A549 (cell line): ENCODE data around the gene EXOC4. TPM values are rescaled to one million over a fixed set of nuclear protein-coding genes. Genes with fewer than 3 reads are reported as not detected.
A peak's percentile ranks its signal among the peaks of the same experiment; 100 is the strongest.

Experiments used
- ATAC-seq, 2 experiments: fragments of 200-7000 bp in 1 of 2; fragments of >200 bp in 1 of 2; cut with Nextera tagmentation in 1 of 2; cut with Tn5 transposase in 1 of 2; 3 replicates each; pipeline versions ENCODE4 v1.8.0 to v1.9.1; 2018 to 2020; ENCODE audit warnings: mild to moderate bottlenecking in 1 of 2, moderate library complexity in 1 of 2
- CTCF ChIA-PET: fragments of 300-600 bp; sonication (Branson Sonifier 250); formaldehyde crosslinking; extraction: SDS; loops from one replicate; lab custom pipeline; 2021; ENCODE audit warnings: antibody characterized with exemption, inconsistent platforms; lab: Yijun Ruan, JAX
- POLR2A ChIA-PET: fragments of 350-600 bp; formaldehyde crosslinking; extraction: SDS; loops from one replicate; lab custom pipeline; 2021; ENCODE audit warnings: antibody characterized with exemption, inconsistent platforms; lab: Yijun Ruan, JAX
- DNase-seq, 2 experiments: peaks; one replicate each; pipeline versions ENCODE4 v3.0.0 to v3.0.0-alpha.2; 2011 to 2016; ENCODE audit warnings: low read depth in 1 of 2, low spot score in 1 of 2
- FAIRE-seq: peaks from 2 replicates; lab custom pipeline; 2011; peaks lifted over from hg19 to GRCh38; lab: Jason Lieb, UNC
- H3K27ac ChIP-seq, 2 experiments: fragments of >200 bp; sonication (Bioruptor Twin); formaldehyde crosslinking; 3 replicates each; pipeline ENCODE4 v1.5.1; 2016 to 2017
- H3K4me1 ChIP-seq: fragments of >200 bp; sonication (Bioruptor Twin); formaldehyde crosslinking; 3 replicates; pipeline ENCODE4 v1.6.1; 2016
- H3K4me2 ChIP-seq: fragments of >200 bp; sonication (Bioruptor Twin); formaldehyde crosslinking; 3 replicates; pipeline ENCODE4 v1.6.1; 2016
- H3K4me3 ChIP-seq: fragments of >200 bp; sonication (Bioruptor Twin); formaldehyde crosslinking; 3 replicates; pipeline ENCODE4 v1.5.1; 2016
- H3K9me3 ChIP-seq: fragments of >200 bp; sonication (Bioruptor Twin); formaldehyde crosslinking; 3 replicates; pipeline ENCODE4 v1.6.1; 2016
- CHD2 ChIP-seq: fragments of 150-350 bp; IDR thresholded peaks from 2 replicates; pipeline ENCODE4 v1.6.1; 2014; ENCODE audit warnings: low read length; ENCODE audit not compliant: partially characterized antibody
- EHF ChIP-seq: fragments of 250-450 bp; sonication (Bioruptor Pico); IDR thresholded peaks from 2 replicates; pipeline ENCODE4 v1.5.0; 2020; ENCODE audit warnings: mild to moderate bottlenecking
- EHMT2 ChIP-seq: fragments of 200-600 bp; sonication (generic); IDR thresholded peaks from 2 replicates; pipeline ENCODE4 v1.6.1; 2016; ENCODE audit warnings: antibody characterized with exemption, low read depth, mild to moderate bottlenecking, moderate library complexity
- HEYL ChIP-seq: fragments of 250-450 bp; sonication (Bioruptor Pico); IDR thresholded peaks from 2 replicates; pipeline ENCODE4 v1.8.0; 2021; ENCODE audit warnings: mild to moderate bottlenecking, moderate library complexity
- HOXB13 ChIP-seq: fragments of 250-450 bp; sonication (Bioruptor Pico); IDR thresholded peaks from 2 replicates; pipeline ENCODE4 v1.5.0; 2020; ENCODE audit warnings: low read depth, mild to moderate bottlenecking, moderate library complexity
- MAFK ChIP-seq: fragments of 450-650 bp; IDR thresholded peaks from 2 replicates; pipeline ENCODE4 v1.6.1; 2014; ENCODE audit not compliant: partially characterized antibody
- NFE2L2 ChIP-seq: fragments of 150-350 bp; conservative IDR thresholded peaks from 2 replicates; pipeline ENCODE4 v1.6.1; 2014; ENCODE audit warnings: low read length
- PHF8 ChIP-seq: fragments of 200-600 bp; sonication (generic); IDR thresholded peaks from 2 replicates; pipeline ENCODE4 v1.6.1; 2016; ENCODE audit warnings: low read depth, mild to moderate bottlenecking, antibody characterized with exemption, moderate library complexity, borderline replicate concordance
- POLR2AphosphoS2 ChIP-seq: conservative IDR thresholded peaks from 2 replicates; pipeline ENCODE4 v1.6.1; 2012; ENCODE audit warnings: low read length, improper control_type of control experiment, inconsistent platforms
- RAD21 ChIP-seq, 2 experiments: fragments of >200 bp in 1 of 2; sonication (Bioruptor Twin) in 1 of 2; formaldehyde crosslinking in 1 of 2; IDR thresholded peaks in 1 of 2; conservative IDR thresholded peaks in 1 of 2; 2 replicates in 1 of 2; 3 replicates in 1 of 2; pipeline ENCODE4 v1.6.1; 2012 to 2018; ENCODE audit warnings: inconsistent platforms in 1 of 2
- RCOR1 ChIP-seq: fragments of 150-350 bp; IDR thresholded peaks from 2 replicates; pipeline ENCODE4 v1.6.1; 2014; ENCODE audit warnings: antibody characterized with exemption, low read length, low read depth
- SREBF2 ChIP-seq: fragments of 450-650 bp; IDR thresholded peaks from 2 replicates; pipeline ENCODE4 v1.6.1; 2014; ENCODE audit warnings: mild to moderate bottlenecking, moderate library complexity
- TP53 ChIP-seq: fragments of 250-450 bp; sonication (Bioruptor Pico); IDR thresholded peaks from 2 replicates; pipeline ENCODE4 v1.5.0; 2021; ENCODE audit warnings: mild to moderate bottlenecking, moderate library complexity
- USF2 ChIP-seq: fragments of 450-650 bp; IDR thresholded peaks from 2 replicates; pipeline ENCODE4 v1.6.1; 2014; ENCODE audit warnings: antibody characterized with exemption
- ZC3H11A ChIP-seq: fragments of 450-650 bp; IDR thresholded peaks from 2 replicates; pipeline ENCODE4 v1.6.1; 2014; ENCODE audit warnings: antibody characterized with exemption, mild to moderate bottlenecking
- WGBS: methylation state at CpG from one replicate; pipeline ENCODE4 v1.1.6; 2017; ENCODE audit errors: missing lambda C conversion rate; 5-methylcytosine and 5-hydroxymethylcytosine counted together
- polyA plus RNA-seq, 4 experiments: library from polyadenylated mRNA; depleted of rRNA in 3 of 4; stranded (reverse); fragments of >200 nt; fragmentation: RNase III in 1 of 4; extraction: RNeasy Plus Mini Kit Qiagen cat#74134 plus additional on column Dnase treatment in 1 of 4; gene quantifications; 2 replicates in 3 of 4; 3 replicates in 1 of 4; pipeline ENCODE4 v1.2.3, GENCODE V29; 2011 to 2017
- TF ChIP-seq, protein P1 (sequence below): IDR thresholded peaks from 2 replicates; pipeline ENCODE4 v1.6.1; 2012
- TF ChIP-seq, protein P2 (sequence below): fragments of >200 bp; sonication (Bioruptor Twin); formaldehyde crosslinking; IDR thresholded peaks from 3 replicates; pipeline ENCODE4 v1.5.1; 2016

EXOC4 gene
- polyA plus RNA-seq, 2 of the 4 experiments (the other 2 are of a cell fraction): 33.4 to 73.1 TPM

- no peak overlapping the region for H3K4me3 ChIP-seq
- TF ChIP-seq POLR2AphosphoS2 (no peak), EHF (CRISPR knock-in tag) (no peak), HEYL (CRISPR knock-in tag) (no peak), SREBF2 (no peak), RCOR1 (no peak), PHF8 (no peak), TP53 (CRISPR knock-in tag) (no peak), NFE2L2 (no peak)
- TF ChIP-seq, protein P1, sequence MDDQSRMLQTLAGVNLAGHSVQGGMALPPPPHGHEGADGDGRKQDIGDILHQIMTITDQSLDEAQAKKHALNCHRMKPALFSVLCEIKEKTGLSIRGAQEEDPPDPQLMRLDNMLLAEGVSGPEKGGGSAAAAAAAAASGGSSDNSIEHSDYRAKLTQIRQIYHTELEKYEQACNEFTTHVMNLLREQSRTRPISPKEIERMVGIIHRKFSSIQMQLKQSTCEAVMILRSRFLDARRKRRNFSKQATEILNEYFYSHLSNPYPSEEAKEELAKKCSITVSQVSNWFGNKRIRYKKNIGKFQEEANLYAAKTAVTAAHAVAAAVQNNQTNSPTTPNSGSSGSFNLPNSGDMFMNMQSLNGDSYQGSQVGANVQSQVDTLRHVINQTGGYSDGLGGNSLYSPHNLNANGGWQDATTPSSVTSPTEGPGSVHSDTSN: no peak
- TF ChIP-seq, all 56 proteins: peak for 0
- ChIA-PET POLR2A (no interaction called here), CTCF (interaction anchor here (1.0 to 1.3 kb wide), 2 partner anchors 10 to 483 kb away, joined by 3 to 4 read pairs; no protein-coding TSS in a partner anchor)
- FAIRE-seq (peak; percentile 54), DNase-seq (no peak), ATAC-seq (no peak)
- H3K9me3 ChIP-seq: no peaks in the 10 kb centered on the region
- 91% methylated on average over 6 of the region's 6 CpGs for WGBS
- no peak overlapping the region for H3K4me2 ChIP-seq
- H3K27ac ChIP-seq: no peak overlapping the region
- peaks cover 9% of the 10 kb centered on the region; the same call in 2 of the 3 replicates for H3K4me1 ChIP-seq
Measured at GRCh38 chr7:133937786-133938185, 684.9 kb downstream of the EXOC4 start.

DNA sequence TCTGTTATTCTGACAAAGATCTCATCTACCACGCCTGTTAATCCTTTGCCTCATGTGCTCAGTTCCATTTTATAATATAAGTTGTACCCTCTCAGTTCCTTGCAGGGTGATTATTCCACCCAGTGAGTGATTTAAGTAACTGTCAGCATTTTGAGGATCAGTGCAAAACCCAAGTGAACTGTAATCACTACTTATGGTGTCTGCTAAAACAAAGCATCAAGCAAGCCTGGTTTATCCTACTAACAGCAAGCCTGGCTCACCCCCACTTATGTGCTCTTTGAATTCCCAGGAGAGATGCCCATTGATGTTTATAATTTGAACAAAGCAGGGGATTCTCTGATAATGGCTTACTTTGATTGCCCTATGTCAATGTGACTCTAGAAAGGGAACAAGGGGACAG is 687.5 kb downstream of the EXOC4 start:
- POLR2A ChIA-PET: no interaction called here
- FAIRE-seq: no peak
- CTCF ChIA-PET: interaction anchor here (0.6 kb wide), 1 partner anchor 1734 kb away, joined by 3 read pairs; no protein-coding TSS in a partner anchor
- H3K4me3 ChIP-seq: no peak overlapping the region
- no peaks in the 10 kb centered on the region for H3K9me3 ChIP-seq
- no peak overlapping the region for H3K4me2 ChIP-seq
- TF ChIP-seq POLR2AphosphoS2 (no peak), MAFK (peak; percentile 42)
- peaks cover 7% of the 10 kb centered on the region; the same call in 2 of the 3 replicates for H3K4me1 ChIP-seq
- no peak overlapping the region for H3K27ac ChIP-seq
- no peak for ATAC-seq
- WGBS: 78% methylated on average over 1 of the region's 1 CpG
- DNase-seq: no peak

DNA sequence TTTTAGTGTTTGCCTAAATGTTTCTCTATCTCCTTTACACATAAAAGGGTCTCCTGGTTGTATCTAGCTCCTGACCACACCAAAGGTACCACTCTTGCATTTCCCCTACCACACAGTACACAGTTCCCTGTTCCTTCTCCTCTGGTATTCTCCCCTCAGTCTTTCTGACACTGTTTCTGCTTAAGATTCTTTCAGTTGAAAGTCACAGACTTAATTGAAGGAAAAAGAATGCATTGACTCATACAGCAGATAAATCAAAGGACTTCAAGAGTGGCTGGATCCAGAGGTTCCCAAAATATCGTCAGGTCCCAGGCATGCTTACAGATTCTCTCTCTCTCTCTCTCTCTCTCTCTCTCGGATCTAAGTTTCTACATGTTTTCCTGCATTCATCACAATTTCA is 688.6 kb downstream of the EXOC4 start:
- H3K4me1 ChIP-seq: no peaks in the 10 kb centered on the region; the same call in 2 of the 3 replicates
- no peaks in the 10 kb centered on the region for H3K9me3 ChIP-seq
- FAIRE-seq (no peak), ATAC-seq (no peak), DNase-seq (no peak)
- H3K27ac ChIP-seq: no peak overlapping the region
- 84% methylated on average over 2 of the region's 2 CpGs for WGBS
- TF ChIP-seq PHF8 (no peak), EHMT2 (no peak), USF2 (no peak), HOXB13 (CRISPR knock-in tag) (no peak), CHD2 (no peak), ZC3H11A (no peak), RAD21 (conservative IDR thresholded peaks at IDR 0.05 in 1 of 2, IDR thresholded peaks at IDR 0.05 in 1 of 2) (no peak)
- TF ChIP-seq, protein P2, sequence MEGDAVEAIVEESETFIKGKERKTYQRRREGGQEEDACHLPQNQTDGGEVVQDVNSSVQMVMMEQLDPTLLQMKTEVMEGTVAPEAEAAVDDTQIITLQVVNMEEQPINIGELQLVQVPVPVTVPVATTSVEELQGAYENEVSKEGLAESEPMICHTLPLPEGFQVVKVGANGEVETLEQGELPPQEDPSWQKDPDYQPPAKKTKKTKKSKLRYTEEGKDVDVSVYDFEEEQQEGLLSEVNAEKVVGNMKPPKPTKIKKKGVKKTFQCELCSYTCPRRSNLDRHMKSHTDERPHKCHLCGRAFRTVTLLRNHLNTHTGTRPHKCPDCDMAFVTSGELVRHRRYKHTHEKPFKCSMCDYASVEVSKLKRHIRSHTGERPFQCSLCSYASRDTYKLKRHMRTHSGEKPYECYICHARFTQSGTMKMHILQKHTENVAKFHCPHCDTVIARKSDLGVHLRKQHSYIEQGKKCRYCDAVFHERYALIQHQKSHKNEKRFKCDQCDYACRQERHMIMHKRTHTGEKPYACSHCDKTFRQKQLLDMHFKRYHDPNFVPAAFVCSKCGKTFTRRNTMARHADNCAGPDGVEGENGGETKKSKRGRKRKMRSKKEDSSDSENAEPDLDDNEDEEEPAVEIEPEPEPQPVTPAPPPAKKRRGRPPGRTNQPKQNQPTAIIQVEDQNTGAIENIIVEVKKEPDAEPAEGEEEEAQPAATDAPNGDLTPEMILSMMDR: no peak
- ChIA-PET POLR2A (no interaction called here), CTCF (no interaction called here)
- no peak overlapping the region for H3K4me3 ChIP-seq
- no peak overlapping the region for H3K4me2 ChIP-seq
